Brain microvascular endothelial cell (primary cell): ENCODE results near the gene GCH1.

Experiments used
- DNase-seq: peaks from one replicate; pipeline ENCODE4 v3.0.0-alpha.2; 2020
- H3K27ac ChIP-seq: fragments of 250-450 bp; sonication (Bioruptor Pico); 2 replicates; pipeline ENCODE4 v1.5.1; 2020; ENCODE audit warnings: mild to moderate bottlenecking, moderate library complexity
- H3K27me3 ChIP-seq: fragments of 250-450 bp; sonication (Bioruptor Pico); replicated peaks from 2 replicates; pipeline ENCODE4 v1.5.1; 2020; ENCODE audit warnings: mild to moderate bottlenecking
- H3K36me3 ChIP-seq: fragments of 250-450 bp; sonication (Bioruptor Pico); replicated peaks from 2 replicates; pipeline ENCODE4 v1.5.1; 2020; ENCODE audit warnings: mild to moderate bottlenecking
- H3K4me3 ChIP-seq: 2 replicates; pipeline ENCODE4 v1.5.1; 2011; ENCODE audit warnings: low read depth, mild to moderate bottlenecking, control low read depth, low read length, moderate library complexity
- in situ Hi-C: cut with HindIII; loops from 2 replicates; pipeline ENCODE4 v1.10.0; 2017; ENCODE audit warnings: low sequenced_read_pairs, low pct_ligation_motif_present
- TF ChIP-seq, protein P1 (sequence below): IDR thresholded peaks from 2 replicates; pipeline ENCODE4 v1.5.1; 2011; ENCODE audit warnings: low read depth, mild to moderate bottlenecking, moderate library complexity, low read length, control low read depth, inconsistent platforms; ENCODE audit errors: missing control alignments

GCH1 gene

DNA sequence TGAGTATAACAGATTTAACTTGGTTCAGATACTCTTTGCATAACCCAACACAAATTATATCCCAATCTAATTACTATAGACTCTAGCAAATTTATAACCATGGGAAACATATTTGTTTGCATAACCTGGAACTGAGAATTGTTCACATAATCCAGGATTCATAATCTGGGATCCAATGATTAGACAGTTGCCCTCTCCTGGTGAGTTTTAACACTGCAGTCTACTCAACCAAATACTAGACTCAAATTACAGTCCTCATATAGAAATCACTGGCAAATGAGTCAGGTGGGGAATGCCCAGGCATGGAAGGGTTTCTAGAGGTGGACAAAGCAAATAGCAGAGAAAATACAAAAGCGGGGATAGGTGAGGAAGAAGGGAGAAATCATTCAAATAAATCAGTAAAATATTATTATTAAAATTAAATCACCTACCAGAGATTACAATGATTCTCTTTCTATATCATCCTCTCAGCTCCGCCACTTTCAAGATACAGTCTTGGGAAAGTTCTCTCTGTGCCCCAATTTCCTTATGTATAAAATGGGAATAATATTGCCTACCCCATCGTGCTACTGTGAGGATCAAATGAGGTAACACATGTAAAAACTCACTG is 9.4 kb downstream of the GCH1 start:
- in situ Hi-C loops, result no loop called here
- no peaks in the 10 kb centered on the region for H3K36me3 ChIP-seq
- H3K4me3 ChIP-seq, result no peak overlapping the region
- TF ChIP-seq, protein P1, sequence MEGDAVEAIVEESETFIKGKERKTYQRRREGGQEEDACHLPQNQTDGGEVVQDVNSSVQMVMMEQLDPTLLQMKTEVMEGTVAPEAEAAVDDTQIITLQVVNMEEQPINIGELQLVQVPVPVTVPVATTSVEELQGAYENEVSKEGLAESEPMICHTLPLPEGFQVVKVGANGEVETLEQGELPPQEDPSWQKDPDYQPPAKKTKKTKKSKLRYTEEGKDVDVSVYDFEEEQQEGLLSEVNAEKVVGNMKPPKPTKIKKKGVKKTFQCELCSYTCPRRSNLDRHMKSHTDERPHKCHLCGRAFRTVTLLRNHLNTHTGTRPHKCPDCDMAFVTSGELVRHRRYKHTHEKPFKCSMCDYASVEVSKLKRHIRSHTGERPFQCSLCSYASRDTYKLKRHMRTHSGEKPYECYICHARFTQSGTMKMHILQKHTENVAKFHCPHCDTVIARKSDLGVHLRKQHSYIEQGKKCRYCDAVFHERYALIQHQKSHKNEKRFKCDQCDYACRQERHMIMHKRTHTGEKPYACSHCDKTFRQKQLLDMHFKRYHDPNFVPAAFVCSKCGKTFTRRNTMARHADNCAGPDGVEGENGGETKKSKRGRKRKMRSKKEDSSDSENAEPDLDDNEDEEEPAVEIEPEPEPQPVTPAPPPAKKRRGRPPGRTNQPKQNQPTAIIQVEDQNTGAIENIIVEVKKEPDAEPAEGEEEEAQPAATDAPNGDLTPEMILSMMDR, result peak; percentile 66
- DNase-seq, result peak; percentile 81
- no peak overlapping the region for H3K27ac ChIP-seq
- H3K27me3 ChIP-seq, result no peaks in the 10 kb centered on the region

DNA sequence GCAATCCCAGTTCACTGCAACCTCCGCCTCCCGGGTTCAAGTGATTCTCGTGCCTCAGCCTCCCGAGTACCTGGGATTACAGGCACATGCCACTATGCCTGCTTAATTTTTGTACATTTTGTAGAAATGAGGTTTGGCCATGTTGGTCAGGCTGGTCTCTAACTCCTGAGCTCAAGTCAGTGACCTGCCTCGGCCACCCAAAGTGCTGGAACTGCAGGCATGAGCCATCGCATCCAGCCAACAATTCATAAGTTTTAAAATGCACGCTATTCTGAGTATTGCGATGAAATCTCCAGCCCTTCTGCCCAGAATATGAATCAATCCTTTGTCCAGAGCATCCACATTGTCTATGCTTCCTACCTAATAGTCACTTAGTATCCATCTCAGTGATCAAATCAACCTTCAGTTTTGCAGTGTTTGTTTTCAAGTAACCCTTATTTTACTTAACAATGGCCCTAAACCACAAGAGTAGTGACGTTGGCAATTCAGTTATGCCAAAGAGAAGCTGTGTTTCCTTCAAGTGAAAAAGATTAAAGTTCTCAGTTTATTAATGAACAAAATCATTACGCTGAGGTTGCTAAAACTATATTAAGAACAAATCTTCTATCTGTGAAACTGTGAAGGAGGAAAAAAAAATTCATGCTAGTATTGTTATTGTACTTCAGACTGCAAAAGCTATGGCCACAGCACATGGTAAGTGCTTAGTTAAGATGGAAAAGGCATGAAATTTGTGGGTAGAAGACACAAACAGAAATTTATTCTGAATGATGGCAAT is 11.0 kb downstream of the GCH1 start:
- H3K27me3 ChIP-seq, result no peaks in the 10 kb centered on the region
- DNase-seq, result no peak
- no peak overlapping the region for H3K4me3 ChIP-seq
- H3K36me3 ChIP-seq, result no peaks in the 10 kb centered on the region
- H3K27ac ChIP-seq, result no peak overlapping the region
- in situ Hi-C loops, result no loop called here
- TF ChIP-seq, protein P1, result no peak

DNA sequence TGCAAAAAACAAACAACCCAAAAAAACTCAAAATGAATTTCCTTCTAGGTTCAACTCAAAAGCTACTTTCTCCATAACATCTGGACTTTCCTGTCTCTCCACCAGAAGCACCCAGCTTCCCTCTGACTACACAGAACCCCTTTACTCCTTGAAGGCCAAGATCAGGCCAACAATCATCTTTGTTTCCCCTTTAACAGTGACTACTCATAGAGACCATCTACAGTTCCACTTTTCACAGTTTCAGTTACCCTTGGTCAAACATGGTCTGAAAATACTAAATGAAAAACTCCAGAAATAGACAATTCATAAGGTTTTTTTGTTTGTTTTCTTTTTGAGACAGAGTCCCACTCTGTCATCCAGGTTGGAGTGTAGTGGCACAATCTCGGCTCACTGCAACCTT is 11.8 kb downstream of the GCH1 start:
- TF ChIP-seq, protein P1, result no peak
- H3K4me3 ChIP-seq, result no peak overlapping the region
- no peaks in the 10 kb centered on the region for H3K36me3 ChIP-seq
- H3K27me3 ChIP-seq, result no peaks in the 10 kb centered on the region
- in situ Hi-C loops, result no loop called here
- H3K27ac ChIP-seq, result no peak overlapping the region
- no peak for DNase-seq

DNA sequence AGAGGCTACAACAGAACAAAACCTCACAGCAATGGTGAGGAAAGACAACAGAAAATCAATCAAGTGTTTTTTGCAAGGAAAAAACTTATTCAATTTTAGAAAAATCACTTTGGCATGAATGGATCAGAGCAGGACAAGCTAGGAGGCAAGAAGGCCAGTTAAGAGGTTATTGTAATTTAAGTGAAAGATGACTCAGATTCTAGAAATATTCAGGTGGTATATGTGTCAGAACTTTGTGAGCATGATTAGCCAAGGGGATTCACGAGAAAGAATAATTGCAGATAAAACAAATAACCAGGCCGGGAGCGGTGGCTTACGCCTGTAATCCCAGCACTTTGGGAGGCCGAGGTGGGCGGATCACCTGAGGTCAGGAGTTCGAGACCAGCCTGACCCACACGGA is 12.7 kb downstream of the GCH1 start:
- H3K36me3 ChIP-seq, result no peaks in the 10 kb centered on the region
- H3K27ac ChIP-seq, result no peak overlapping the region
- DNase-seq, result no peak
- H3K27me3 ChIP-seq, result no peaks in the 10 kb centered on the region
- no peak overlapping the region for H3K4me3 ChIP-seq
- in situ Hi-C loops, result no loop called here
- TF ChIP-seq, protein P1, result no peak

DNA sequence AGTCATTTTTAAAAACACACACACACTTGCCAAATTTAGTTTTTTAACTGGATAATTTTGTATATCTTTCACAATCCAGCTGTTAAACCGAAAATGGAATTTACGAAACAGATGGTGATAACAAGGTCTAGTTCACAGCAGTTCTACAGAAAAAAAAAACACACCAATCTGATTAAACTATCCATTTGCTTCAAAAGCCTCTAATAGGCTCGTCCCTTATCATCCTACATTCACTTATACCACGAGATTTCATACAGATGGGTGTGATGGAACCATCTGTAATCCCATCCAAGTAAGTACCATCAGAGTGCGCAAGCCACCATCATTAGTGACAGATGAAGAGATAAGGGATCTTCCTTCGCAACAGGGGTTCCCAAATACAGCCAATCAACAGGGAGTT is 20.1 kb downstream of the GCH1 start:
- TF ChIP-seq, protein P1, result no peak
- in situ Hi-C loops, result no loop called here
- H3K27me3 ChIP-seq, result no peaks in the 10 kb centered on the region
- H3K27ac ChIP-seq, result no peak overlapping the region
- no peak for DNase-seq
- H3K36me3 ChIP-seq, result no peaks in the 10 kb centered on the region
- H3K4me3 ChIP-seq, result no peak overlapping the region
